Left ventricle myocardium inferior (tissue), 1 donor: ENCODE results near the gene ANKMY1. TPM values are rescaled to one million over a fixed set of nuclear protein-coding genes. Genes with fewer than 3 reads are reported as not detected.

Source experiments
- DNase-seq: peaks from one replicate; pipeline ENCODE4 v3.0.0-alpha.2; 2020
- H3K27ac ChIP-seq: fragments of 200-600 bp; replicated peaks from 2 replicates; pipeline ENCODE4 v1.8.0; 2021
- H3K27me3 ChIP-seq: fragments of 200-600 bp; 2 replicates; pipeline ENCODE4 v1.8.0; 2021; ENCODE audit warnings: low read depth
- H3K36me3 ChIP-seq: fragments of 200-600 bp; 2 replicates; pipeline ENCODE4 v1.8.0; 2021
- H3K4me1 ChIP-seq: fragments of 200-600 bp; 2 replicates; pipeline ENCODE4 v1.8.0; 2021
- H3K4me3 ChIP-seq: fragments of 200-600 bp; 2 replicates; pipeline ENCODE4 v1.8.0; 2021; ENCODE audit warnings: mild to moderate bottlenecking, moderate library complexity
- H3K9me3 ChIP-seq: fragments of 200-600 bp; replicated peaks from 2 replicates; pipeline ENCODE4 v1.8.0; 2021
- intact Hi-C: fragments of 100-400 bp; cut with micrococcal nuclease; formaldehyde crosslinking; loops from one replicate; pipeline ENCODE4 v1.11.0; 2022
- total RNA-seq: library from RNA; stranded (reverse); fragmentation: NEBNext Ultra II Directional; extraction: Animal tissue kit (Norgen Biotek cat#: 25700); gene quantifications from one replicate; pipeline ENCODE4 v1.2.1, GENCODE V29; 2021
- TF ChIP-seq, protein P1 (sequence below): fragments of 200-600 bp; IDR thresholded peaks from 2 replicates; pipeline ENCODE4 v1.8.0; 2021; ENCODE audit warnings: antibody characterized with exemption, mild to moderate bottlenecking, borderline replicate concordance
- donor health status: DM: no; HTN: yes; CAD: no; lungs with severe emphysema.

ANKMY1 gene
- total RNA-seq, 1 donor from 2014 or later = 4.0 TPM

DNA sequence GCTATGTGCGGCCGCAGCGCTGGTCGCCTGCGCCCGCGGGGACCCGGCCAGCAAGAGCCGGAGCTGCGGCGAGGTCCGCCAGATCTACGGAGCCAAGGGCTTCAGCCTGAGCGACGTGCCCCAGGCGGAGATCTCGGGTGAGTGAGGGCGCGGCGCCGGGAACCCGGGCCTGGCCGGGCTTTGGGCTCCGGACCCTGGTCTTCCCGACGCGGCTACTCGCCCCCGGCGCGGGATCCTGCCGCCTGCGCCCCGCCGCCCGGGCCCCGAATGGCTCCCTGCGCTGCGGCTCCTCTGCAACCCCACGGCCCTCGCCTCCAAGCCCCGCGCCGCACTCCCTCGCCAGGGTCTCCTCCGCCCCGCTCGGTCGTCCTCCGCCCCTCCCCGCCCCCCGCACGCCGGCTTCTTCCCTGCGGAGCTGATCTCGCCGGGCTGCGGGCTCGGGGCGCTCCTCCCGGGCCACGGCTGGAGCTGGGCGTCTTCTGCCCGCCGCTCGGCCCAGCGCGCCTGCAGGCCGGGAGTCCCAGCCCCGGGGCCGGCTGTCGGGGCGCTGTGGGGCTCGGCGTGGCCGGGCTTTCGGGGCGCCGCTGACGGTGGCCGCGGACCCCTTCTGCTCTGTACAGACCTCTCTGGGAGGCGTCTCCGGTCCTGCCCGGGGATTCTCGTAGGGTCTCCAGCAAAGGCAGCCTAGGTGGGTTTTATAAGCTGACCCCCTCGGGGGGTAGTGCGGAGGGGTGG lies 121.7 kb downstream of the ANKMY1 start:
- TF ChIP-seq, protein P1, sequence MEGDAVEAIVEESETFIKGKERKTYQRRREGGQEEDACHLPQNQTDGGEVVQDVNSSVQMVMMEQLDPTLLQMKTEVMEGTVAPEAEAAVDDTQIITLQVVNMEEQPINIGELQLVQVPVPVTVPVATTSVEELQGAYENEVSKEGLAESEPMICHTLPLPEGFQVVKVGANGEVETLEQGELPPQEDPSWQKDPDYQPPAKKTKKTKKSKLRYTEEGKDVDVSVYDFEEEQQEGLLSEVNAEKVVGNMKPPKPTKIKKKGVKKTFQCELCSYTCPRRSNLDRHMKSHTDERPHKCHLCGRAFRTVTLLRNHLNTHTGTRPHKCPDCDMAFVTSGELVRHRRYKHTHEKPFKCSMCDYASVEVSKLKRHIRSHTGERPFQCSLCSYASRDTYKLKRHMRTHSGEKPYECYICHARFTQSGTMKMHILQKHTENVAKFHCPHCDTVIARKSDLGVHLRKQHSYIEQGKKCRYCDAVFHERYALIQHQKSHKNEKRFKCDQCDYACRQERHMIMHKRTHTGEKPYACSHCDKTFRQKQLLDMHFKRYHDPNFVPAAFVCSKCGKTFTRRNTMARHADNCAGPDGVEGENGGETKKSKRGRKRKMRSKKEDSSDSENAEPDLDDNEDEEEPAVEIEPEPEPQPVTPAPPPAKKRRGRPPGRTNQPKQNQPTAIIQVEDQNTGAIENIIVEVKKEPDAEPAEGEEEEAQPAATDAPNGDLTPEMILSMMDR = no peak
- Histone ChIP-seq H3K27me3 (peaks cover 54% of the 10 kb centered on the region), H3K4me1 (peaks cover 51% of the 10 kb centered on the region), H3K27ac (peak overlapping the region; percentile 95), H3K9me3 (no peaks in the 10 kb centered on the region), H3K36me3 (no peaks in the 10 kb centered on the region), H3K4me3 (peak overlapping the region; percentile 87)
- no peak for DNase-seq
- intact Hi-C loops = loop anchor here (5.0 kb wide), 1 partner anchor 194 kb away; no protein-coding TSS in a partner anchor

DNA sequence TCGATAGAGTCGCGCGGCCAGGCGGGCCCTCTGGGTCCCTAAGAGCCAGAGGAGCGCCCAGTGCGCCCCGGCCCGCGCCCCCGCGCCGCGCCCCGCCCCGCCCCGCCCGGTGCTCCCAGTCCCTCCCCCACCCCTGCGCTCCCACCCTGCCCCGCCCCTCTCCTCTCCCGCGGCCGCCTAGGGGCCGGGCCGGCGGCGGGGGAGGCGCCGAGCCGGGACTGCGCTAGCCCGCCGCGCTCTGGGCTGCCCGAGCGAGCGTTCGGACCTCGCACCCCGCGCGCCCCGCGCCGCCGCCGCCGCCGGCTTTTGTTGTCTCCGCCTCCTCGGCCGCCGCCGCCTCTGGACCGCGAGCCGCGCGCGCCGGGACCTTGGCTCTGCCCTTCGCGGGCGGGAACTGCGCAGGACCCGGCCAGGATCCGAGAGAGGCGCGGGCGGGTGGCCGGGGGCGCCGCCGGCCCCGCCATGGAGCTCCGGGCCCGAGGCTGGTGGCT lies 122.3 kb downstream of the ANKMY1 start, which contains the start of gene GPC1:
GPC1 (plus strand) TSS at position 207 of the 491 bp plus-strand sequence; CDS start at position 463, 256 bp downstream.
- intact Hi-C loops = loop anchor here (5.0 kb wide), 1 partner anchor 193 kb away; no protein-coding TSS in a partner anchor
- TF ChIP-seq, protein P1 = no peak
- Histone ChIP-seq H3K27ac (peak within 1 kb of the TSS; percentile 95), H3K9me3 (no peaks in the 10 kb centered on the region), H3K36me3 (no peaks in the 10 kb centered on the region), H3K27me3 (peaks cover 54% of the 10 kb centered on the region), H3K4me3 (peak within 1 kb of the TSS; percentile 87), H3K4me1 (peaks cover 47% of the 10 kb centered on the region)
- DNase-seq = peak; percentile 73

GRCh38 chr2:240434728-240435456 lies 122.9 kb downstream of the ANKMY1 start:
- H3K27ac ChIP-seq = peak overlapping the region; percentile 95
- TF ChIP-seq, protein P1 = no peak
- H3K4me3 ChIP-seq = peak overlapping the region; percentile 87
- peaks cover 47% of the 10 kb centered on the region for H3K4me1 ChIP-seq
- no peaks in the 10 kb centered on the region for H3K9me3 ChIP-seq
- DNase-seq = peak; percentile 94
- no peaks in the 10 kb centered on the region for H3K36me3 ChIP-seq
- intact Hi-C loops = loop anchor here (5.0 kb wide), 1 partner anchor 193 kb away; no protein-coding TSS in a partner anchor
- peaks cover 60% of the 10 kb centered on the region for H3K27me3 ChIP-seq

DNA sequence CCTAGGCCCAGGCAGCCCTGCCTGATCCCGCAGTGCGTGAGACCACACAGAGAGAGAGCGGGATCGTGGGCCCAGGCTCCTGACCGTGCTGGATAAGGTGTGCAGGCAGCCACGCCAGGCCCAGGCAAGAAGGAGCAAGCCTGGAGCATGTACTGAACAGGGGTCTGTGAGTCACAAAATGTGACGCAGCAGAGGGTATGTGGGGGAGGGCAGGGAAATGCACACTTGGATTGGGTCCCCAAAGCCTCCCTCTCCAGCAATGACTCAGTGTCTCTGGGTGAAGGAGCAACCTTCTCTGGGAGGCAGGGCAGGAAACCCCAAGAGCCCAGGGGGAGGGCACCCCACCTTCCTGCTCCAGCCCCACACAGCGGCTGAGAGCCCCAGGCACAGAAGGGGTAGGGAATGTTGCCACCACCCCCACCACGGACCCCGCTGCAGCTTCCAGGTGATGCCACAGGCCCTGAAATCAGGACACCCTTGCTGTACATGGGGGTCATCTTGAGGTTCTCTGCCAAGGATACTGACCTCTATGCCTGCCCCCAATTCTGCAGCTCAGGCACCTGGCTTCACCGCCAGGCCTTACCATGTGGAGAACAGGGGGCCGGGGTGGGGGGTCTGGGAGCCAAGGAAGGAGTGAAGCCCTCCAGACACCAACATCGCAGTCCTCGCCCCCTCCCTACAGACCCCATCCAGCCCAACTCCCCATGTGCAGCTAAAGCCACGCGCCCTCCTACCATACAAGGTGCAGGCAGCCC lies 123.6 kb downstream of the ANKMY1 start:
- intact Hi-C loops = no loop called here
- peak overlapping the region; percentile 95 for H3K27ac ChIP-seq
- H3K27me3 ChIP-seq = peaks cover 62% of the 10 kb centered on the region

More for the DNA sequence above, 123.6 kb downstream of the ANKMY1 start:
- H3K4me3 ChIP-seq = peak overlapping the region; percentile 87
- DNase-seq = peak; percentile 16
- H3K4me1 ChIP-seq = peaks cover 43% of the 10 kb centered on the region
- no peaks in the 10 kb centered on the region for H3K9me3 ChIP-seq
- H3K36me3 ChIP-seq = no peaks in the 10 kb centered on the region
- TF ChIP-seq, protein P1 = no peak
